HG03575 (cell line): ENCODE measurements around the gene PCGF3.
"Not testable (repeated sequence)": the region's sequence is repeated elsewhere in the genome, so short reads cannot be mapped to it uniquely, and the experiment has no call there.

ENCODE experiments used
- ATAC-seq: cut with Tn5 transposase; IDR thresholded peaks from one replicate; pipeline ENCODE4 v1.9.1; 2021; ENCODE audit not compliant: unreplicated experiment, insufficient number of reproducible peaks, low FRiP score; ENCODE audit errors: extremely low read depth

PCGF3 gene

DNA sequence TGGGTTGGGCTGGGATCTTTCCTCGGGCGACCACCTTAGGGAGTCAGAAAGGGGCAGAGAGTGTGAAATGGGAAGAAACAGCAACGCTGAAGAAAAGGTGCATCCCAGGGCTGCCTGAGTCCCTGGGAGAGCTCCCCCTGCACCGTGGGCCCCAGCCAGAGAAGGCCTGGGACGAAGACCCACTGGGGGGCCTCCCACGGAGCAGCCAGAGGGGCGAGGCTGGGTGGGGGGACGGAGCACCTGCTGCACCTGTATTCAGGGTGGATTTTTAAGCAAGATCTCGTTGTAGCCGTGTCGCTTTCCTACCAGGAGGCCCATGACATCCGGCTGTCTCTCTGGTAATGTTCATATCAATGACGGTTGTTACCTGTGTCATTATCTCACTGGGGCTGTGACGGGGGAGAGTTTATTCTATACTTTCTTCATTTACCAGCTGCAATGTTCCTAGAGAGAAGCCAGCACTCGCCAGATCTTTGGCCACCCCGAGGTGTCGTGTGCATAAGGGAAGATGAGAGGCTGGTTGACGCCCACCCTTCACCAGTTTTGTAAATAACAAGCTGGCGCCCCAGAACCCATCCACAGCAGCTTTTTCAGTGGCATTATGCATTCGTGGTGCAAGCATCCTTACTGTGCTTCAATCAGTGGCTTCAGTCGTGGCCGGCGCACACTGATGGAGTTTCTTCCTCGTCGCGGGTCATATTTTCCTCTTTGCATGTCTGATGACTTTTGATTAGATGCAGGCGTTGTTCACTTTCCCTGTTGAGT, 5.6 kb upstream of the PCGF3 start:
- ATAC-seq: no peak

DNA sequence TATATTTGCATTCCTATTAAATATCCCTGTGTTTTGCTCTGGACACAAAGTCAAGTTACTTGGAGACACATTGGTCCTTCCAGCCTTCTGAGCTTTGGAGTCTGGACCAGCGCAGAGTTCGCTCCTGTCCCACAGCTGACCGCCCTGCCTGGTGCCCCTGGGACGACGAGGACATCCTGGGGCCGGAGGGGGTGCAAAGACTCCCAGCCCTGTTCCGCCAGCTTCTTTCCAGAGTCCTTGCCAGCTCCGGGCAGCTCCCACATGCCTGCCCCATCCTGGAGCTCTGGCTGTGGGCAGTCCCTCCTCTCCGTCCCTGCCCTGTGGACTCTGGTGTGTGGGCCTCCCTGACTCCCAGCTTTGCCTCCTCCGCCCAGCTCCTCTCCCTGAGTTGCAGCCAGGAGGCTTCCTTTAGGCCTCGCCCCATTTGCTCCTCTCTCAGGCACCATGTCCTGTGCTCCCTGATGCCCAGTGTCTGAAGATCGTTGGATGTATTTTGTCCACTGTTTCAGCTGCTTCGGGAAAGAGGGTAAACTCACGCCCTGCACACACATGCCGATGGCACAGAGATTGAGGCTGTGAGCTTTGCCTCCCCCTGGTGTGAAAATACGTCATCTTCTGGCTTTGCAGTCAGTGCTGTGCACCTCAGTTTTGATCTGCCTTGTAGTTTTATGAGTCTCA, 4.9 kb upstream of the PCGF3 start:
- no peak for ATAC-seq

DNA sequence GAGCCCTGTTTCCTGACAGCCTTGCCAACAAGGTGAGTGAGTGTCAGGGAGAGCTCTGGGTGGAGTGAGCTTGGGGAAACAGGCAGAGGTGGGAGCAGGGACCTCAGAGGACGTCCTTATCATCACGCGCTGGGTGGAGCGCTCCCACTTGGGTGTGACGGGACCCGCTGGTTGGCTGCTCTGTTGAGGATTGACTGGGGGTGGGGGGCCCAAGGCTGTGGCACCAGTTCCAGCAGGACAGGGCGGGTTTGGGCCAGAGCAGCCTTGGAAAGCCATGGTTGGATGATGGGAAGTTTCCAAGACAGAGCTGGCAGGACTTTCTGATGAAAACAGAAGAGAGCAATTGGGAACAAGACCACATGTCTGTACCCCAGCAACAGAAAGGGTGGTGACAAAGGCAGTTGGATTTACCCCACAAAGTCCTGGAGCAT, 3.0 kb upstream of the PCGF3 start:
- ATAC-seq: no peak

DNA sequence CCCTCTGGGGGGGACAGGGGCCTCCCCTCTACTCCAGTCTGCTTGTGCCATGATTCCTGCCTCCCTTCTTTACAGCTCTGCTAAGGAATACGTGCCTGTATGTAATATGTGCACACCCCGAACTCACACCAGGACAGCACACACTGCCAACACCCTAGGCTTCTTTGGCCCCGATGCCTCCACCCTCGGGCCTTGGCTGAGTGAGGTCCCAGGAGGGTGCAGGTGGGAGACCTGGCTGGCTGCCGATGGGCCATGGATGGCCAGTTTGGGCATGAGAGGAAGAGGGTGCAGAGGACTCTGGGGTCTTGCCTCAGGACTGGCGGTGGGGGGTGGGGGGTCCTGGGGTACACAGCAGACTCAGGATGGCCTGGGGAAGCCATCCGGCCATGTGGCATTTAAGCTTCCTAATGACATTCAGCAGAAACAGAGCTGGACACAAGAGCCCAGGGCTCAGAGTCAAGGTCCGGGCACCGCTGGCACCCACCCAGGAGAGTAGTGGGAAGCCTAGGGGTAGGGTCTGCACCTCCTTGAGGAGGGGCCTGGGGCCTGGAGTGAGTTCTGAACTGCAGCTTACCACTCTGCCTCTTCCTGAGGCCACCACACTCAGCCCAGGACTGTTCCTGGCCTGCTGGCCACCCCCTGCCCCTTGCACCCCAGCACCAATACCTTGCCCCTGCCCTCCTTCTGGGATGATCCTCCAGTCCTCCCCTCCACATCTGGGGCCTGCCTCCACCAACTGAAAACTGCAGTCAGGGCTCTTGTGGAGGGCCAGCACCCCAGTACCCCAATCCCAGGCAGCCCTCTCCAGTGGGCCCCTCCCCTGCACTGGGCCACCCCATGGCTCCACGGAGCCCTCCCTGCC, 2.1 kb upstream of the PCGF3 start:
- ATAC-seq: no peak

DNA sequence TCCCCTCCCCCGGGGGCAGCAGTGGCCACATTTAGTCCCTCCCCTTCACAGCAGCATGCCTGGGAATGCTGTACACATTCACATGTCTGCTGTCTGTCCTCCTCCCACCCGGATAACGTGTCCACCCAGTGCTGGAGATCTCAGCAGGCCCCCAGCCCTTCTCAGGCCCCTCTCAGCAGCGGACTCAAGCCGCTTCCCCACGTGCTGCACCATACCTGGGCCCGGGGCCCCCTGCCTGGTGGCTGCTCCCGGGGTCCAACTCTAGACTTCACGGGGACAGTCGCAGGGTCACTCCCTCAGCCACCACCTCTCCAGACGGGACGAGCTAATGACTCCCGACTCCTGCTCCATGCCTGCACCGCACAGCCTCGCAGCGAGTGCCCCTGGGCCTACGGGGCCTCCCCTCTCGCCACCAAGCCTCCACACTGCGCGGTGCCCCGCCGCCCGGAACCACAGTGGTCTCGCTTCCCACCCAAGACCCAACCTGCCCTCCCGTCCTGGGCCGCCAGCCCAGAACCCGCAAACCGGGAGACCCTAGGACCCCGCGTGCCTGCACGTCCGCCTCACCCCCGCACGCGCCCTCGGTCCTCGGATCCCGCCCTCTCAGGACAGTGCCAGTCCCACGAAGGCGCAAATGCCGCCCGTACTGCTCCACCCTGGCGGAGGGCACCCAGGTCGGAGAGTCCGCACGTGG, 1.3 kb upstream of the PCGF3 start:
- ATAC-seq: no peak

DNA sequence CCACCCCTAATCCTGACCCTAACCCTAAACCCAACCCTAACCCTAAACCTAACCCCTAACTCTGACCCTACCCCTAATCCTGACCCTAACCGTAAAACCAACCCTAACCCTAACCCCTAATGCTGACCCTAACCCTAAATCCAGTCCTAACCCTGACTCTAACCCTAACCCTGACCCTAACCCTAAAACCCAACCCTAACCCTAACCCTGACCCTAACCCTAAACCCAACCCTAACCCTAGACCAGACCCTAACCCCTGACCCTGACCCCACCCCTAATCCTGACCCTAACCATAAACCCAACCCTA, 708 bp upstream of the PCGF3 start:
- ATAC-seq: no peak

DNA sequence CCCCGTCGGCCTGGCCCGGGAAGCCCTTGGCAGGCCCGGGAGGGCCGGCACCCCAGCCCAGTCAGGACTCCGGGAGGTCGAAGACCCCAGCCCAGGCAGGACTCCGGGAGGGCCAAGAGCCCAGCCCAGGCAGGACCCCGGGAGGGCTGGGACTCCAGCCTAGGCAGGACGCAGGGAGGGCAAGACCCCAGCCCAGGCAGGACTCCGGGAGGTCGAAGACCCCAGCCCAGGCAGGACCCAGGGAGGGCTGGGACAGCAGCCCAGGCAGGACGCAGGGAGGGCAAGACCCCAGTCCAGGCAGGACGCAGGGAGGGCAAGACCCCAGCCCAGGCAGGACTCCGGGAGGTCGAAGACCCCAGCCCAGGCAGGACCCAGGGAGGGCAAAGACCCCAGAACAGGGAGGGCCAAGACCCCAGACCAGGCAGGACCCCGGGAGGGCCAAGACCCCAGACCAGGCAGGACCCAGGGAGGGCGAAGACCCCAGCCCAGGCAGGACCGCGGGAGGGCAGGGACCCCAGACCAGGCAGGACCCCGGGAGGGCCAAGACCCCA, 526 bp downstream of the PCGF3 start:
- not testable (repeated sequence) for ATAC-seq

DNA sequence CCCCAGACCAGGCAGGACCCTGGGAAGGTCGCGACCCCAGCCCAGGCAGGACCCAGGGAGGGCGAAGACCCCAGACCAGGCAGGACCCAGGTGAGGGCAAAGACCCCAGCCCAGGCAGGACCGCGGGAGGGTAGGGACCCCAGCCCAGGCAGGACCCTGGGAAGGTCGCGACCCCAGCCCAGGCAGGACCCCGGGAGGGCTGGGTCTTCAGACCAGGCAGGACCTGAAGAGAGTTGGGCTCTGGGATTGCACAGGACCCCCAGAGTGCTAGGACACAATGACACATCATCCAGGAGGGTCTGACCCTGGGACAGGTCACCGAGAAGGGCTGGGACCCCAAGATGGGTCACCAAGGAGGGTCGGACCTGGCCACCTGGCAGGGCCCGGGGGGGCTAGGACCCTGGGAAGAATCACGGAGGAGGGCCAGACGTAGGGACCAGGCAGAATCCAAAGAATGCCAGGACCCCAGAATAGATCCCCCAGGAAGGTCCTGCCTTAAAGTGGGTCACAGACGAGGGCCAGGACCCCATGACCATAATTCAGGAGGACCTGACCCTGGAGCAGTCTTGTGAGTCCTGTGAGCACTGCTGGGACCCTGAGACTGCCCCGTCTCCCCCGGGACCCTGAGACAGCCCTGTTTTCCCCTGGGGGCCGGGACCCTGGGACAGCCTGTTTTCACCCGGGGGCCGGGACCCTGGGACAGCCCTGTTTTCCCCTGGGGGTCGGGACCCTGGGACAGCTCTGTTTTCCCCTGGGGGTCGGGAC, 1.4 kb downstream of the PCGF3 start:
- ATAC-seq: no peak

DNA sequence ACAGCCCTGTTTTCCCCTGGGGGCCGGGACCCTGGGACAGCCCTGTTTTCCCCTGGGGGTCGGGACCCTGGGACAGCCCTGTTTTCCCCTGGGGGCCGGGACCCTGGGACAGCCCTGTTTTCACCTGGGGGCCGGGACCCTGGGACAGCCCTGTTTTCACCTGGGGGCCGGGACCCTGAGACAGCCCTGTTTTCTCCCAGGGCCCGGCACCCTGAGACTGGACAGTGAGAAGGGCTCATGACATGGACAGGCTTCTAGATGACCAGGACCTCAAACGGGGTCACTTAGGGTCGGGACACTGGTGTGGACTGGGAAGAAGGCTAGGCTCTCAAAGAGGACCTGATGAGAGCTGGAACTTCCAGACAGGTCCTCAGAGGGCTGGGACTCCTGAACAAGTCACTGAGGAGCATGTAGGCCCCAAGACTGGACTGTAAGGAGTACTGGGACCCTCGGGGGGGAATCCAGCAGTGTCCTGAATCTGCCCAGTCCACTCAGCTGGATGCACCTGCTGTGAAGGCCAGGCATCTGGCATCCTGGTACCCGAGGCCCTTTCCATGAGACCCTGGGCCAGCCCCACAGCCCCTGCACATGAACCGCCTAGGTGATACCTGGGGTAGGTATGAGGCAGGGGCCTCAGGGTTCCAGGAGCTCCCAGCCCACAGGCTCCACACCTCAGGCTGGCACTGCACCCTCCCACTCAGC, 2.4 kb downstream of the PCGF3 start:
- no peak for ATAC-seq

DNA sequence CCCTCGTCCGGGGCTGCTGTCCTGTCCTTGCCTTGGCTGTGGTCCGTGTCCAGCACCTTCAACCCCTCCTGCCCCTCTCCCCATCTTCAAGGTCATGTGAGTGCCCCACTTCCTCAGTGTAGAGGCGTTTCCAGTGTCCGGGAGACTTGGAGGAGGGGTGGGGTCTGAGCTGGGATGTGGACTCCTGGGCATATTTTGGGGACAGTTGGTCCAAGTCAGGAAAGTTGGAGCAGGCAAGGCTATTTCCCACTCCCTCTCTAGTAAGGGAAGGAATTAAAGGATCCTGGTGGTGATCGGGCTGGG, 3.0 kb downstream of the PCGF3 start:
- ATAC-seq: no peak

DNA sequence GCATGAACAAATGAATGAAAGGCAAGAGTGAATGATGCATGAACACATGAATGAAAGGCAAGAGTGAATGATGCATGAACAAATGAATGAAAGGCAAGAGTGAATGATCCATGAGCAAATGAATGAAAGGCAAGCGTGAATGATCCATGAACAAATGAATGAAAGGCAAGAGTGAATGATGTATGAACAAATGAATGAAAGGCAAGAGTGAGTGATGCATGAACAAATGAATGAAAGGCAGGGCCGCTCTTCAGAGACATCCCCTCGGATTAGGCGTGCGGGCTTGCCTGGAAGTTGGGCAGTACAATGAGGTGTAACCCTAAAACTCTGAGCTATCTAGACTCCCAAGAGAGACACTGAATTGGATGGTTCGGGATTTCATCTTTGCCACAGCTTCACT, 3.7 kb downstream of the PCGF3 start:
- no peak for ATAC-seq

DNA sequence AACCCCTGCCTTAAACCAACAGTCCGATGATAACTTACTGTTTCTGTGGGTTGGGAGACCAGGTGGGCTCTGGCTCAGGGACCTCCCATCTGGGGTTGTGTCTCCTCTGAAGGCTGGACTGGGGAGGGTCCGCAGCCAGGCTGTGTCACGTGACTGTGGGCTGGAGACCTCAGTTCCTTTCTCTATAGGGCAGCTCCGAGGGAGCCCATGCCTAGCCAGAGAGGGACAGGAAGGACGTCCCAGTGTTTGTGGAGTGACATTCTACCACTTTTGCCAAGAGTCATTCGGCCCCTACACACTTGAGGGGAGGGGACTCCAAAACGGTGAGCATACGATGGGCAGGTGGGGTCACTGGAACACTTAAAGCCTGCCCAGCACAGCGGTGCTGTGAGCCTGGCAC, 4.5 kb downstream of the PCGF3 start:
- ATAC-seq: no peak

DNA sequence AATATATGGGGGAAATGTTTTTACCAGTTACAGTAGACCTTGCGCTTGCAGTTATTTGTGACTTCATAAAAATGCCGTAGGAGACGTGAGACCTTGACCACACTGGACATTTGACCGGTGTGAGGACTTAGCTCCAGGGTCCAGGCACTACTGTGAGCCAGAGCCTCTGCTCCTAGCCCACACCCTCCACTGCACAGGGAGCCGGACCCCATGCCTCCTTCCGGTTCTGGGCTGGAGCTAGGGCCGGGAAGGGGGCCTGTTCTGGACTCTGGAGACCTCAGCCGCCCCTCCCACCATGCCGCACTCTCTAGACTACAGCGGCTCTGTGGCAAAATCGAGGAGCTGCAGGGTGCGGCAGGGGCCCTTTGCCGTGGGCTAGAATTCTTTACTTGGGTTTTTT, 5.3 kb downstream of the PCGF3 start:
- no peak for ATAC-seq

DNA sequence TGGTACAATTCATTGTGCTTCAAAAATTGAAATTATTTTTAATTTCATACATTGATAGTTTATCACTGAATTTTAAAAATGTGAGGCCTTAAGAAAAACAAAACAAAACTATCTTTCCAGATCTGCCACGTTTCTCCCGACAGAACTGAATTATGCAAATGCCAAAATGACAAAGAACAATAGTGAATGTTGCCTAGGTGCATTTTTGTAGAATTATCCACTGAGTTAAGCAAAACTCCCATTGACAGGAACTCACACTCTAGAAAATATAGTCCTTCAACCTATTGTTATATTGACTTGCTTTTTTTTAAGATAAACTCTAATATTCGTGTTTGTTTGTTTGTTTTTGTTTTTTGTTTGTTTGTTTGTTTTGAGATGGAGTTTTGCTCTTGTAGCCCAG, 6.5 kb downstream of the PCGF3 start:
- no peak for ATAC-seq

DNA sequence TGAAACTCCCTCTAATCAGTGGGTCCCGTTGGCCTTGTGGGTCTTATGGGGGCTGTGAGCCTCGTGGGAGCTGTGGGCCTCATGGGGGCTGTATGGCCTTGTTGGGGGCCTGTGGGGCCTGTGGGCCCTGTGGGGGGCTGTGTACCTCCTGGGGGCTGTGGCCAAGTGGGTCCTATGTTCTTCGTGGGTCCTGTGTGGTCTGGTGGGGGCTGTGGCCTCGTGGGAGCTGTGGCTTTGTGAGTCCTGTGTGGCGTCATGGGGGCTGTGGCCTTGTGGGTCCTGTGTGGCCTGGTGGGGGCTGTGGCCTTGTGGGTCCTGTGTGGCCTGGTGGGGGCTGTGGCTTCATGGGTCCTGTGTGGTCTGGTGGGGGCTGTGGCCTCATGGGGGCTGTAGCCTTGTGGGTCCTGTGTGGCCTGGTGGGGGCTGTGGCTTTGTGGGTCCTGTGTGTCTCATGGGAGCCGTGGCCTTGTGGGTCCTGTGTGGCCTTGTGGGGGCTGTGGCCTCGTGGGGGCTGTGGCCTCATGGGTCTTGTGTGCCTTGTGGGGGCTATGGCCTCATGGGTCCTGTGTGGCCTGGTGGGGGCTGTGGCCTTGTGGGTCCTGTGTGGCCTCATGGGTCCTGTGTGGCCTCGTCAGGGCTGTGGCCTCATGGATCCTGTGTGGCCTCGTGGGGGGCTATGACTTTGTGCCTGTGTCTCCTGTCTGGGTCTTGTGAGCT, 7.4 kb downstream of the PCGF3 start:
- ATAC-seq: no peak

DNA sequence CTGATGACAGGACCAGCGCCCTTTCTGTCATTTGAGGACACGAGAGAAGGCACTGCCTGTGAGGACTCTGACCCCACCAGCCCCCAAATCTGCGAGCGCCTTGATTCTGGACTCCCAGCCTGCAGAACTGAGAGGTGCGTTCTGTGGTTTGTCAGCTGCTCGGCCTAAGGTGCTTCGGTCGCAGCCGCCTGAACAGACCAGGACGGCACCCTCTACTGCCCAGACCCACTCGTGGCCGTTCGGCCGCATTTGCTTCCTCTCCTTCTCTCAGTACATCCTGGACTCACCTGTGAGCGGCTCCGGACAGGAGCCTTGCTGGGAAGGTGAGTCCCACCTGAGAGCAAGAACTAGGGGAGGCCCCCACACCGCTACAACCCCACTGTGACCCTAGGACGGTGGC, 8.5 kb downstream of the PCGF3 start:
- no peak for ATAC-seq

DNA sequence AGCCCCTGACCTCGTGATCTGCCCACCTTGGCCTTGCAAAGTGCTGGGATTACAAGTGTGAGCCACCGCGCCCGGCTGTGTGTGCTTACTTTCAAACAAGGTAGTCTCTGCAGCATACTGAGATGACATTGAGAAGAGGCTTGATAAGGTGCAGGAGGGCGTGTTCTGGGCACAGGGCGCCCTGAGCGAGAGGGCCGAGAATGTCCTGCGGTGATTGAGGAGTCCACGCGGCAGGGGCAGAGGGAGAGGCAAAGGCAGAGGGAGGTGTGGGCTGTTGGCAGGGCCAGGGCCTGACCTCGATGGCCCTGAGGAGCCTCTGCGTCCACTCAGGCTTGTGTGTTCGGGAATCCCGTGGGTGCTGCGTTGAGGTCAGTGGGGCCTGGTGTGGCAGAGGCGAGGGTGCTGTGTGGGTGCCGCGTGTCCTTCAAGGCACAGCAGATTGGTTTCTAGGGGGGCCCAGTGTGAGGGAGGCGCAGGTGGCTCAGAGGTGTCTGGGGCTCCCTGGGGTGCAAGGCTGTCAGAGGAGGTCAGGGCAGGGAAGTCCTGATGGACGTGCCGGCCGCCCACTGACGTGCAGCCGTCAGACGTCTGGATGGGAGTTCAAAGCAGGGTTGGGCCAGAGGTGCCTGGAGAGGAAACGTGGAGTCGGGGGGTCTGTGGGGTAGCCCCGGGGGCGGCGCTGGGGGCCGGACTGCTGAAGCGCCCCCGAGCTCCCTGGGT, 12.1 kb downstream of the PCGF3 start:
- no peak for ATAC-seq
